Vagina (tissue), 2 donors: ENCODE measurements around the gene ZNF431. TPM values are rescaled to one million over a fixed set of nuclear protein-coding genes. Genes with fewer than 3 reads are reported as not detected.

Experiments used
- DNase-seq, 2 donors: peaks; one replicate each; pipeline ENCODE4 v3.0.0-alpha.2; 2017; ENCODE audit errors: extremely low spot score in 2 of 2
- H3K27ac ChIP-seq: fragments of 200-600 bp; sonication (generic); one replicate; pipeline ENCODE4 v1.5.1; 2019
- H3K27me3 ChIP-seq: fragments of 200-600 bp; sonication (generic); one replicate; pipeline ENCODE4 v1.5.1; 2019
- H3K36me3 ChIP-seq, 2 donors: fragments of 200-600 bp; sonication (generic); one replicate each; pipeline ENCODE4 v1.5.1; 2017 to 2019
- H3K4me1 ChIP-seq: fragments of 200-600 bp; sonication (generic); one replicate; pipeline ENCODE4 v1.5.1; 2019
- H3K4me3 ChIP-seq, 2 donors: fragments of 200-600 bp; sonication (generic); 1 replicate in 1 of 2; 2 replicates in 1 of 2; pipeline ENCODE4 v1.5.1; 2016 to 2019
- H3K9me3 ChIP-seq: fragments of 200-600 bp; sonication (generic); one replicate; pipeline ENCODE4 v1.5.1; 2019
- CTCF ChIP-seq, 3 experiments: fragments of 450-650 bp in 2 of 3; fragments of 200-600 bp in 1 of 3; sonication (generic) in 1 of 3; IDR thresholded peaks; one replicate each; pipeline ENCODE4 v1.5.1; 2017 to 2019; ENCODE audit warnings: antibody characterized with exemption in 3 of 3, mild to moderate bottlenecking in 2 of 3, moderate library complexity in 2 of 3
- POLR2A ChIP-seq, 2 donors: fragments of 450-650 bp; IDR thresholded peaks; one replicate each; pipeline ENCODE4 v1.6.1; 2017; ENCODE audit warnings: antibody characterized with exemption in 2 of 2, mild to moderate bottlenecking in 2 of 2, moderate library complexity in 2 of 2
- POLR2AphosphoS5 ChIP-seq, 2 donors: sonication (generic); formaldehyde crosslinking; IDR thresholded peaks; one replicate each; pipeline ENCODE4 v1.9.0; 2017; ENCODE audit warnings: antibody characterized with exemption in 2 of 2, mild to moderate bottlenecking in 2 of 2, low read depth in 1 of 2; ENCODE audit not compliant: insufficient read depth in 1 of 2
- intact Hi-C: fragments of 100-400 bp; cut with DNase I; formaldehyde crosslinking; loops from one replicate; pipeline ENCODE4 v1.15.1; 2023
- total RNA-seq: library from RNA; depleted of rRNA; stranded (reverse); fragments of >200 nt; gene quantifications from one replicate; pipeline ENCODE4 v1.2.3, GENCODE V29; 2016

The ZNF431 gene
- total RNA-seq, 1 donor from 2014 or later = 16.2 TPM

GRCh38 chr19:21101521-21102242, 40.2 kb upstream of the ZNF431 start:
- TF ChIP-seq POLR2AphosphoS5 (IDR thresholded peaks at IDR 0.05; ENCODE audit: insufficient read depth in 1 of 2, low read depth in 1 of 2) = no peak
- no peak for TF ChIP-seq POLR2A (IDR thresholded peaks at IDR 0.05)
- TF ChIP-seq CTCF (IDR thresholded peaks at IDR 0.05) = no peak
- DNase-seq = no peak

GRCh38 chr19:21109116-21109515, 32.7 kb upstream of the ZNF431 start:
- TF ChIP-seq CTCF (IDR thresholded peaks at IDR 0.05) (no peak), POLR2AphosphoS5 (IDR thresholded peaks at IDR 0.05; ENCODE audit: insufficient read depth in 1 of 2, low read depth in 1 of 2) (no peak), POLR2A (IDR thresholded peaks at IDR 0.05) (no peak)

More at GRCh38 chr19:21101521-21102242, 40.2 kb upstream of the ZNF431 start:
- no peaks in the 10 kb centered on the region for H3K4me1 ChIP-seq
- H3K4me3 ChIP-seq = no peak overlapping the region
- intact Hi-C loops = no loop called here
- H3K36me3 ChIP-seq = peaks cover 0 to 14% of the 10 kb centered on the region in 2 donors
- H3K27ac ChIP-seq = no peak overlapping the region
- H3K9me3 ChIP-seq = no peaks in the 10 kb centered on the region
- no peaks in the 10 kb centered on the region for H3K27me3 ChIP-seq

GRCh38 chr19:21110183-21110582, 31.7 kb upstream of the ZNF431 start:
- intact Hi-C loops = no loop called here
- Histone ChIP-seq H3K4me3 (no peak overlapping the region), H3K27me3 (no peaks in the 10 kb centered on the region), H3K36me3 (peaks cover 0 to 12% of the 10 kb centered on the region in 2 donors), H3K4me1 (no peaks in the 10 kb centered on the region), H3K27ac (no peak overlapping the region), H3K9me3 (peaks cover 5% of the 10 kb centered on the region)
- DNase-seq = no peak
- TF ChIP-seq CTCF (IDR thresholded peaks at IDR 0.05) (no peak), POLR2A (IDR thresholded peaks at IDR 0.05) (no peak), POLR2AphosphoS5 (IDR thresholded peaks at IDR 0.05; ENCODE audit: insufficient read depth in 1 of 2, low read depth in 1 of 2) (no peak)

More at GRCh38 chr19:21109116-21109515, 32.7 kb upstream of the ZNF431 start:
- DNase-seq = no peak
- Histone ChIP-seq H3K27me3 (no peaks in the 10 kb centered on the region), H3K4me3 (no peak overlapping the region), H3K9me3 (peaks cover 5% of the 10 kb centered on the region), H3K4me1 (no peaks in the 10 kb centered on the region), H3K36me3 (peaks cover 0 to 12% of the 10 kb centered on the region in 2 donors), H3K27ac (no peak overlapping the region)
- intact Hi-C loops = no loop called here

GRCh38 chr19:21115430-21115829, 26.4 kb upstream of the ZNF431 start:
- no peak overlapping the region for H3K4me3 ChIP-seq
- peaks cover 6 to 20% of the 10 kb centered on the region in 2 donors for H3K36me3 ChIP-seq
- H3K27me3 ChIP-seq = no peaks in the 10 kb centered on the region
- H3K27ac ChIP-seq = no peak overlapping the region
- intact Hi-C loops = no loop called here
- peaks cover 5% of the 10 kb centered on the region for H3K9me3 ChIP-seq
- no peaks in the 10 kb centered on the region for H3K4me1 ChIP-seq
- no peak for DNase-seq
- no peak for TF ChIP-seq POLR2A (IDR thresholded peaks at IDR 0.05)
- no peak for TF ChIP-seq POLR2AphosphoS5 (IDR thresholded peaks at IDR 0.05; ENCODE audit: insufficient read depth in 1 of 2, low read depth in 1 of 2)
- TF ChIP-seq CTCF (IDR thresholded peaks at IDR 0.05) = no peak
